Measurements from ENCODE around the gene GZMB.

The GZMB gene

GRCh38 chr14:24634158-24634557 lies at the start of gene GZMB:
GZMB (minus strand) TSS chr14:24634190; CDS start chr14:24634160, 30 bp downstream.
- H3K9me2 ChIP-seq (replicated peaks; ENCODE audit: insufficient read depth, low read length): no peaks in the 10 kb centered on the region
- H3K79me2 ChIP-seq (ENCODE audit: low read length): no peaks in the 10 kb centered on the region
- H2AFZ ChIP-seq (ENCODE audit: low read length): no peak within 1 kb of the TSS
- no peaks in the 10 kb centered on the region for H3F3A ChIP-seq (ENCODE audit: insufficient read depth, low read length)
- H3K27me3 ChIP-seq (replicated peaks; ENCODE audit: insufficient read depth, low read length): no peaks in the 10 kb centered on the region
- H3K4me2 ChIP-seq (ENCODE audit: low read depth, low read length): no peak within 1 kb of the TSS
- TF ChIP-seq EZH2 (optimal IDR thresholded peaks at IDR 0.05; ENCODE audit: low read depth, low read length): no peak
- TF ChIP-seq CTCF (IDR thresholded peaks at IDR 0.05; ENCODE audit: low read length): no peak
- no peak for TF ChIP-seq EZH2phosphoT487 (IDR thresholded peaks at IDR 0.05; ENCODE audit: low read length)
- no peak within 1 kb of the TSS for H3K9ac ChIP-seq (ENCODE audit: low read length)
- H3K4me3 ChIP-seq (ENCODE audit: low read length): no peak within 1 kb of the TSS
- H3K9me3 ChIP-seq (replicated peaks; ENCODE audit: insufficient read depth, low read length): no peaks in the 10 kb centered on the region
- no peak within 1 kb of the TSS for H3K27ac ChIP-seq (ENCODE audit: low read length)
- H3K4me1 ChIP-seq (ENCODE audit: low read length): no peaks in the 10 kb centered on the region
- H4K20me1 ChIP-seq (ENCODE audit: insufficient read depth, low read length): no peaks in the 10 kb centered on the region
- DNase-seq: no peak
- no peaks in the 10 kb centered on the region for H3K36me3 ChIP-seq (replicated peaks; ENCODE audit: insufficient read depth, low read length)

GRCh38 chr14:24681056-24681455 lies 47.1 kb upstream of the GZMB start:
- no peaks in the 10 kb centered on the region for H3K4me1 ChIP-seq (ENCODE audit: low read length)
- no peaks in the 10 kb centered on the region for H3K27me3 ChIP-seq (replicated peaks; ENCODE audit: insufficient read depth, low read length)
- no peak for DNase-seq
- H3K4me2 ChIP-seq (ENCODE audit: low read depth, low read length): no peak overlapping the region
- H3K4me3 ChIP-seq (ENCODE audit: low read length): no peak overlapping the region
- no peak overlapping the region for H3K27ac ChIP-seq (ENCODE audit: low read length)
- H3K9me3 ChIP-seq (replicated peaks; ENCODE audit: insufficient read depth, low read length): no peaks in the 10 kb centered on the region
- H4K20me1 ChIP-seq (ENCODE audit: insufficient read depth, low read length): no peaks in the 10 kb centered on the region
- H3K9ac ChIP-seq (ENCODE audit: low read length): no peak overlapping the region
- no peaks in the 10 kb centered on the region for H3K79me2 ChIP-seq (ENCODE audit: low read length)
- H3F3A ChIP-seq (ENCODE audit: insufficient read depth, low read length): no peaks in the 10 kb centered on the region
- no peak for TF ChIP-seq EZH2phosphoT487 (IDR thresholded peaks at IDR 0.05; ENCODE audit: low read length)
- no peak for TF ChIP-seq EZH2 (optimal IDR thresholded peaks at IDR 0.05; ENCODE audit: low read depth, low read length)
- TF ChIP-seq CTCF (IDR thresholded peaks at IDR 0.05; ENCODE audit: low read length): no peak
- no peaks in the 10 kb centered on the region for H3K9me2 ChIP-seq (replicated peaks; ENCODE audit: insufficient read depth, low read length)
- H3K36me3 ChIP-seq (replicated peaks; ENCODE audit: insufficient read depth, low read length): no peaks in the 10 kb centered on the region
- H2AFZ ChIP-seq (ENCODE audit: low read length): no peak overlapping the region

GRCh38 chr14:24680516-24680915 lies 46.5 kb upstream of the GZMB start:
- no peak for DNase-seq
- H2AFZ ChIP-seq (ENCODE audit: low read length): no peak overlapping the region
- no peak overlapping the region for H3K4me3 ChIP-seq (ENCODE audit: low read length)
- no peaks in the 10 kb centered on the region for H3K9me3 ChIP-seq (replicated peaks; ENCODE audit: insufficient read depth, low read length)
- H3F3A ChIP-seq (ENCODE audit: insufficient read depth, low read length): no peaks in the 10 kb centered on the region
- no peaks in the 10 kb centered on the region for H3K27me3 ChIP-seq (replicated peaks; ENCODE audit: insufficient read depth, low read length)
- H3K4me2 ChIP-seq (ENCODE audit: low read depth, low read length): no peak overlapping the region
- H3K27ac ChIP-seq (ENCODE audit: low read length): no peak overlapping the region
- H3K79me2 ChIP-seq (ENCODE audit: low read length): no peaks in the 10 kb centered on the region
- no peaks in the 10 kb centered on the region for H4K20me1 ChIP-seq (ENCODE audit: insufficient read depth, low read length)
- H3K36me3 ChIP-seq (replicated peaks; ENCODE audit: insufficient read depth, low read length): no peaks in the 10 kb centered on the region
- H3K9ac ChIP-seq (ENCODE audit: low read length): no peak overlapping the region
- H3K4me1 ChIP-seq (ENCODE audit: low read length): no peaks in the 10 kb centered on the region
- H3K9me2 ChIP-seq (replicated peaks; ENCODE audit: insufficient read depth, low read length): no peaks in the 10 kb centered on the region
- no peak for TF ChIP-seq EZH2phosphoT487 (IDR thresholded peaks at IDR 0.05; ENCODE audit: low read length)
- TF ChIP-seq EZH2 (optimal IDR thresholded peaks at IDR 0.05; ENCODE audit: low read depth, low read length): no peak
- no peak for TF ChIP-seq CTCF (IDR thresholded peaks at IDR 0.05; ENCODE audit: low read length)

Data from MM.1S (cell line).